ENCODE measurements around the gene ZFAND6. TPM values are rescaled to one million over a fixed set of nuclear protein-coding genes. Genes with fewer than 3 reads are reported as not detected.
"Not testable (repeated sequence)": the region's sequence is repeated elsewhere in the genome, so short reads cannot be mapped to it uniquely, and the experiment has no call there.

ZFAND6 gene
- total RNA-seq, 2 donors from 2014 or later: 85.1 to 146 TPM

DNA sequence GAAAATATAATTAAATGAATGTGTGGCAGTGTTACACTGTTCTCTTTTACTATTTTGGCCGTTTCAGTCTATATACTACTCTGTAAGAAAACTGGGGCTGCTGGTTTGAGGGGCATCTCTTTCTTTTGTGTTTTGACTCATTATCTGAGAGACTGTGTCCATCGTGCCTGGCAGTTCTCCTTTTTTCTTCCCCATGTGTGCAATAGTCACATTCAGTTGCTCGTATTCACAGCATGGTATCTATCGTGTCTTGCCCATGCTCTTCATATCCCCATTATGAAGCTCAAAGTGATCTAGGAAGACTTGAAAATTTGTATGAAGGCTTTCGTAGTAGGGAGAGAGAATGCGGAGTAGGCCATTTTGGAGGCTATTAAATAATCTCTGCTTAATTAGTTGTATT is 63.6 kb downstream of the ZFAND6 start:
- H3K27me3 ChIP-seq: no peaks in the 10 kb centered on the region
- H3K36me3 ChIP-seq: peaks cover 22% of the 10 kb centered on the region
- TF ChIP-seq, protein P1, sequence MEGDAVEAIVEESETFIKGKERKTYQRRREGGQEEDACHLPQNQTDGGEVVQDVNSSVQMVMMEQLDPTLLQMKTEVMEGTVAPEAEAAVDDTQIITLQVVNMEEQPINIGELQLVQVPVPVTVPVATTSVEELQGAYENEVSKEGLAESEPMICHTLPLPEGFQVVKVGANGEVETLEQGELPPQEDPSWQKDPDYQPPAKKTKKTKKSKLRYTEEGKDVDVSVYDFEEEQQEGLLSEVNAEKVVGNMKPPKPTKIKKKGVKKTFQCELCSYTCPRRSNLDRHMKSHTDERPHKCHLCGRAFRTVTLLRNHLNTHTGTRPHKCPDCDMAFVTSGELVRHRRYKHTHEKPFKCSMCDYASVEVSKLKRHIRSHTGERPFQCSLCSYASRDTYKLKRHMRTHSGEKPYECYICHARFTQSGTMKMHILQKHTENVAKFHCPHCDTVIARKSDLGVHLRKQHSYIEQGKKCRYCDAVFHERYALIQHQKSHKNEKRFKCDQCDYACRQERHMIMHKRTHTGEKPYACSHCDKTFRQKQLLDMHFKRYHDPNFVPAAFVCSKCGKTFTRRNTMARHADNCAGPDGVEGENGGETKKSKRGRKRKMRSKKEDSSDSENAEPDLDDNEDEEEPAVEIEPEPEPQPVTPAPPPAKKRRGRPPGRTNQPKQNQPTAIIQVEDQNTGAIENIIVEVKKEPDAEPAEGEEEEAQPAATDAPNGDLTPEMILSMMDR (IDR thresholded peaks at IDR 0.05): no peak
- H3K4me3 ChIP-seq: no peak overlapping the region
- no peaks in the 10 kb centered on the region for H3K9me3 ChIP-seq
- H3K4me1 ChIP-seq: no peaks in the 10 kb centered on the region
- no peak overlapping the region for H3K27ac ChIP-seq
- DNase-seq (ENCODE audit: low spot score): no peak

GRCh38 chr15:80127253-80127652 is 67.8 kb downstream of the ZFAND6 start:
- H3K36me3 ChIP-seq: peaks cover 21% of the 10 kb centered on the region

GRCh38 chr15:80127911-80128310 is 68.4 kb downstream of the ZFAND6 start:
- TF ChIP-seq, protein P1 (IDR thresholded peaks at IDR 0.05): no peak
- Histone ChIP-seq H3K4me3 (no peak overlapping the region), H3K36me3 (peaks cover 21% of the 10 kb centered on the region), H3K27me3 (no peaks in the 10 kb centered on the region), H3K4me1 (no peaks in the 10 kb centered on the region), H3K27ac (no peak overlapping the region), H3K9me3 (no peaks in the 10 kb centered on the region)
- no peak for DNase-seq (ENCODE audit: low spot score)

More at GRCh38 chr15:80127253-80127652, 67.8 kb downstream of the ZFAND6 start:
- not testable (repeated sequence) for H3K4me3 ChIP-seq; H3K27me3 ChIP-seq; H3K9me3 ChIP-seq; H3K27ac ChIP-seq; DNase-seq (ENCODE audit: low spot score); H3K4me1 ChIP-seq

DNA sequence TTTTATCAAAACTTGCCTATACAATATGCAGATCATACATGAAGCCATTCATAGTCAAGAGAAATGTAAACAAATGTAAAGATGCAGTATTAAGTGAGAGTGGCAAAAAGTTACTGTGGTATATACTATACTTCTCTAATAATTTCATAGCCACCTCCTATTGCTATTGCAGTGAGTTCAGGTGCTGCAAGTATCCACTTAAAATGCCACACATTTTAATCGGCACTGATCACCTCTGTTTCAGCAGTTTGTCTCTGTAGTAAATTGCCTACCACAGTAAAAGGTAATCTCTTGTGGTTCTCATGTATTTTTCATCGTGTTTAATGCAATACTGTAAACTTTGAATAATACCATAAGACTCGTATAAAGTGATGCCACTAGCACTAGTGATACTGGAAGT is 72.9 kb downstream of the ZFAND6 start:
- TF ChIP-seq, protein P1 (IDR thresholded peaks at IDR 0.05): no peak
- no peak for DNase-seq (ENCODE audit: low spot score)
- H3K9me3 ChIP-seq: no peaks in the 10 kb centered on the region
- H3K4me3 ChIP-seq: no peak overlapping the region
- H3K36me3 ChIP-seq: peaks cover 11% of the 10 kb centered on the region
- H3K27me3 ChIP-seq: no peaks in the 10 kb centered on the region
- H3K4me1 ChIP-seq: no peaks in the 10 kb centered on the region
- H3K27ac ChIP-seq: no peak overlapping the region

GRCh38 chr15:80136854-80137253 is 77.4 kb downstream of the ZFAND6 start:
- Histone ChIP-seq H3K9me3 (no peaks in the 10 kb centered on the region), H3K4me1 (no peaks in the 10 kb centered on the region), H3K27me3 (no peaks in the 10 kb centered on the region), H3K36me3 (peaks cover 10% of the 10 kb centered on the region), H3K27ac (no peak overlapping the region), H3K4me3 (no peak overlapping the region)
- TF ChIP-seq, protein P1 (IDR thresholded peaks at IDR 0.05): no peak
- no peak for DNase-seq (ENCODE audit: low spot score)

- DNase-seq (ENCODE audit: low spot score): no peak
- Histone ChIP-seq H3K27me3 (no peaks in the 10 kb centered on the region), H3K4me3 (no peak overlapping the region), H3K27ac (no peak overlapping the region), H3K9me3 (no peaks in the 10 kb centered on the region), H3K4me1 (no peaks in the 10 kb centered on the region), H3K36me3 (no peaks in the 10 kb centered on the region)
- TF ChIP-seq, protein P1 (IDR thresholded peaks at IDR 0.05): no peak
These were observed 79.5 kb downstream of the ZFAND6 start for GRCh38 chr15:80138961-80139360.

Data from right atrium auricular region (tissue), 2 donors.